GM19193 (cell line): ENCODE results near the gene SLC22A17.

Experiments
- POLR2A ChIP-seq: IDR thresholded peaks from 4 replicates; pipeline ENCODE4 v1.6.1; 2011; ENCODE audit not compliant: insufficient read depth, insufficient read length; ENCODE audit errors: extremely low read depth

The SLC22A17 gene

GRCh38 chr14:23384364-23385080, 31.8 kb upstream of the SLC22A17 start:
- TF ChIP-seq POLR2A, result no peak

- TF ChIP-seq POLR2A, result no peak
Observed at GRCh38 chr14:23382731-23383440, 30.2 kb upstream of the SLC22A17 start.

GRCh38 chr14:23382276-23382675, 29.6 kb upstream of the SLC22A17 start:
- TF ChIP-seq POLR2A, result no peak

- TF ChIP-seq POLR2A, result no peak
Observed at GRCh38 chr14:23381871-23382270, 29.2 kb upstream of the SLC22A17 start.

- TF ChIP-seq POLR2A, result no peak
Observed at GRCh38 chr14:23380976-23381375, 28.3 kb upstream of the SLC22A17 start.

GRCh38 chr14:23380197-23380914, 27.7 kb upstream of the SLC22A17 start:
- TF ChIP-seq POLR2A, result no peak

- TF ChIP-seq POLR2A, result no peak
Observed at GRCh38 chr14:23379366-23380196, 26.9 kb upstream of the SLC22A17 start.

GRCh38 chr14:23378612-23379220, 26.0 kb upstream of the SLC22A17 start:
- TF ChIP-seq POLR2A, result no peak

- TF ChIP-seq POLR2A, result no peak
Observed at GRCh38 chr14:23377573-23378563, 25.2 kb upstream of the SLC22A17 start.

- TF ChIP-seq POLR2A, result no peak
Observed at GRCh38 chr14:23377198-23377550, 24.5 kb upstream of the SLC22A17 start.

- TF ChIP-seq POLR2A, result no peak
Observed at GRCh38 chr14:23376482-23377197, 24.0 kb upstream of the SLC22A17 start, which contains the start of gene CMTM5. CMTM5 (plus strand) TSS chr14:23377046; CDS start chr14:23377252, 206 bp downstream.

- TF ChIP-seq POLR2A, result no peak
Observed at GRCh38 chr14:23375527-23376251, 23.0 kb upstream of the SLC22A17 start.
